Stimulated activated CD8-positive, alpha-beta memory T cell treated with anti-CD3 and anti-CD28 coated beads, Interleukin-7, amount 100 ng/mL, for 4 hours (primary cell): Measurements from ENCODE around the gene YIPF1.
"Not testable (repeated sequence)": the region's sequence is repeated elsewhere in the genome, so short reads cannot be mapped to it uniquely, and the experiment has no call there.

ENCODE experiments used
- DNase-seq, 2 donors: peaks; one replicate each; pipeline ENCODE4 v3.0.0-alpha.2; 2020; ENCODE audit warnings: low read depth in 2 of 2

The YIPF1 gene

DNA sequence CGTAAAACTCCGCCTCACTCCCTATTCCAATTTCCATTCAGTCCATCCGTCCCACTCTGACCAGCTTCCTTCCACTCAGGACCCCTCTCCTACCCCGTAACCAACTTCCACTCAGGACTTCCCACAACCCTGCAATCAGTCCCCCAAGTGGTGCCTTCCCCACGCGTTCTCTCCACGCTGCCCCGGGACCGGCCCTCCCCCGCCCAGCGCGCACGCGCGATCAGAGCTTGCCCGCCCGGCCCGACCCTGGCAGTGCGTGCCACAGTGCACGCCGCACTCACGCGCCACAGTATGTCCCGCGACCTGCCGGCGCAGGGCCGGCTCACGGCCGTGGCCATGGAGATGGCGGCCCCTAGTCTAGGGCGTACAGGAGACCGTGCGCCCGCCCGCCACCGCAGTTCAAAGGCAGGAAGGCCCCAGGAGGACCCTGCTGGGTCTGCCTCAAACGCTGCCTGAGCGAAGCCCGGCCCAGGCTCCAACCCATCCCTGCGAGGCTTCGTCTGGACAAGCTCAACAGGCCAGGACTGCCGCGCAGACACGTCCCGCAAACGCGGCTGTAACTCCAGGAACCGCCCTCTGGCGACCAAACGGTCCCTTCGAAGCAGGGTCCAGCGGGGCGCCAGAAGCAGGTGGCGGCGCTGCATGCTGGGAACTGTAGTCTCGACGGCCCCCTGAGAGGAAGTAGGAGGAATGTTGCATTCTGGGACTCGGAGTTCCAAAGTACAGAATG, 51.5 kb downstream of the YIPF1 start, which contains the start of gene NDC1:
TSS of gene NDC1 (minus strand) at position 373 of the 730 bp plus-strand sequence. CDS start at position 338, 35 bp downstream.
- DNase-seq: peak; percentile 83

DNA sequence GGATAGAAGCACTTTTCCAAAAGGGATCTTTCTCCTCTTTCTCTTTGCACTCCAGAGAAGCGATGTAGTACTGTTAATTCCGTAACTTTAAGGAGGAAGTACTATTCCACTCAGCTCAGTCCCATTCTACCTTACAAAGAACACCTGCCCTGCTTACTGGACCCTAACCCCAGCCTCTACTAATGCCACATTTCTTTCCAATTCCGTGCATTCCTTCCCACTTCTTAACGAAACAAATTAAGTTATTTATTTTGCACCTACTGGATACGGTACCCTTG, 52.0 kb downstream of the YIPF1 start:
- DNase-seq: no peak

DNA sequence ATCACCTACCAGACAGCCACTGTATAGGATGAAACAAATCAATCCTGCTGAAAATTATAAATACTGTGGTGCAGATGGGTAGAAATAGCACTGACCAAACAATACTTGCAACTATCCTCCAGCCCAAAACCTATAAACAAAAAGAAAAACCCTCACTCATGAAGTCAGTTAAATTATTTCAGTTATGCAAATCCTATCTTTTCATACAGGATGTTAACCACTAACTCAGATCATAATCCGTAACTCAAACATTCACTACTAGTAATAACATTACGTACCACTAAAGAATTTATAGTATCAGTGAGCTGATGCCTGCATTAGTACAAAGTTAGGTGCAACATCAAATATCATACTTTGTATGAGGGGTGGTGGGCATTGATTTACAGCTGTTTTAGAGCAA, 54.1 kb downstream of the YIPF1 start:
- DNase-seq: no peak

GRCh38 chr1:53834776-53835175, 54.8 kb downstream of the YIPF1 start:
- no peak for DNase-seq

GRCh38 chr1:53833393-53833792, 56.2 kb downstream of the YIPF1 start:
- DNase-seq: no peak

DNA sequence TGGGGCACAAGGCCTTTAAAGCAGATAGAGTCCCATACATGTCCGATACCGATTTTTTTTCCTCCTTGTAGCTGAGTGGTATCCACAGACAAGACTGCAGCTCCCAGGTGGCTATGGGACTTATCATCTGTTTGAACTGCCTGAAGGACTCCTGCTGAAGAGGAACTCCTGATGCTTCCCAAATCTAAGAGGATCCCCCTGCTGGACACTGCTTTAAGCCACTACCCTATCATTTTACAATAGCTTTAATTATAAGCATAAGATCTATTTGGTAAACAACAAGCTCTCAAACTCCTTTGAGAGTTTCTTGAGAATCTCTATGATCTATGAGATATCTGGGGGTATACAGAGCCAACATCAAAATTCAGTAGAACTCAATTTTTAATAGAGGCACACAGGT, 63.2 kb downstream of the YIPF1 start:
- no peak for DNase-seq

DNA sequence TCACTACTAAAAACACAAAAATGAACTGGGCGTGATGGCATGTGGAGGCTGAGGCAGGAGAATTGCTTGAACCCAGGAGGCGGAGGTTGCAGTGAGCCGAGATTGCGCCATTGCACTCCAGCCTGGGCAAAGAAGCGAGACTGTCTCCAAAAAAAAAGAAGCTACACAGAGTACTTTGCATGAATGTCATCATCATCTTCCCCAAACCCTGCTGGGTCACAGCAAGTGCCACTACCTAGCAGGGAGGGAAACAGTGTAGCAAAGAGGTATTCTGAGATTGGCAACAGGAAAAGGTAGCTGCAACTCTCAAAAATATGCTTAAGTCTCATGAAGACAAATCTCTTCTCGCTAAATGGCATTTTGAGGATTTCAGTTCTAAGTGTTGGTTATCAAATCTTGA, 64.3 kb downstream of the YIPF1 start:
- DNase-seq: no peak

DNA sequence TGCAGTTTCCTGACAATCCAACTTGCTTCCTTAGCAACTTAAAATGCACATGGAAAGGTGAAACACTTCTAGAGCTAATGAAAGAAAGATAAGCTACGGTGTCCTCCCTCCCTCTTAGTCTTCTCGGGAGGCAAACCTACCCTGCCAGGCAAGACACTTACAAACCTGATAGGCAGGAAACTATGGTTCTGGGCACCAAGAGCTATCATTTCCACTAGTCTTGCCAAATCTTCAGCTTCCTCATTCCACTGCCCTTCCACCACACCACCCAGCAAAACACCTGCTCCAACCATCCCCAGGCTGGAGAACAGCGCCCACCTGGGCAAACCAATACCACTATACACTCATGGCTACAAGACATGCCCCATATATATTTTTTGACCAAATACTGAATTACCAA, 66.7 kb downstream of the YIPF1 start:
- DNase-seq: no peak

GRCh38 chr1:53821380-53821779, 68.2 kb downstream of the YIPF1 start:
- no peak for DNase-seq

GRCh38 chr1:53819387-53819786, 70.2 kb downstream of the YIPF1 start:
- no peak for DNase-seq

- not testable (repeated sequence) for DNase-seq
Measured at GRCh38 chr1:53816584-53816983, 73.0 kb downstream of the YIPF1 start.

GRCh38 chr1:53815484-53815883, 74.1 kb downstream of the YIPF1 start:
- not testable (repeated sequence) for DNase-seq

GRCh38 chr1:53811414-53811851, 78.2 kb downstream of the YIPF1 start:
- no peak for DNase-seq

DNA sequence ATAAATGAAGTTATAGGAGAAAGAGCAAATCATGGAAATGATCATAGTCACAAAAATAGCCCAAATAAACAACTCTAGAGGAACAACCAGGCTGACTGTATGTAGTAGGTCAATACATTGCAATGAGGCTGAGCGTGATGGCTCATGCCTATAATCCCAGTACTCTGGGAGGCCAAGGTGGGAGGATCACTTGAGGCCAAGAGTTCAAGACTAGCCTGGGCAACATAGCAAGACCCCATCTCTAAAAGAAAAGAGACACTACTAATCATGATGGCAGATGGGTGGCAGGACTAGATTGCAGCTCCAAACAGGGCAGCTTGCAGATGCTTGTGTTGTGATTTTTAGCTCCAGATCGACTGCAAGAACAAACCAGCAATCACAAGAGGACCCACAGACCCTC, 79.1 kb downstream of the YIPF1 start:
- DNase-seq: no peak

GRCh38 chr1:53810007-53810406, 79.6 kb downstream of the YIPF1 start:
- DNase-seq: no peak

DNA sequence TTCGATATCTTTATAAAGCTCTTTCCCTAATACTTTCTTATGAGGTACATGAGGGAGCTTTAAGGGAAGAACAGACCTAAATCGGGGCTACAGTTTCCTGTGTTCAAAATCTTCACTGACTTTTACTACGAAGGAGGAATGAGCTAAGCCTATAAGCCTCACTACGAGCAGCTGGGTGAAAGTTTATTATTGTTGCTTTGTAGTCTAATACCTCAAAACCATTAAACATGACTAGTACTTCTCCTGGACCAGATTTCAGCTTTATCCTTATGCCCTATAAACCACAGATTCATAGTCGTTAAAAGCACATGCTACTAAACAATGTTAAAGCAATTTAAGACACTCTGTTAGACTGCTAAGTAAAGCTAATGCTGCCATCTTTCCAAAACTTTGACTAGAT, 81.7 kb downstream of the YIPF1 start:
- no peak for DNase-seq

GRCh38 chr1:53804791-53805505, 84.6 kb downstream of the YIPF1 start:
- DNase-seq: no peak

DNA sequence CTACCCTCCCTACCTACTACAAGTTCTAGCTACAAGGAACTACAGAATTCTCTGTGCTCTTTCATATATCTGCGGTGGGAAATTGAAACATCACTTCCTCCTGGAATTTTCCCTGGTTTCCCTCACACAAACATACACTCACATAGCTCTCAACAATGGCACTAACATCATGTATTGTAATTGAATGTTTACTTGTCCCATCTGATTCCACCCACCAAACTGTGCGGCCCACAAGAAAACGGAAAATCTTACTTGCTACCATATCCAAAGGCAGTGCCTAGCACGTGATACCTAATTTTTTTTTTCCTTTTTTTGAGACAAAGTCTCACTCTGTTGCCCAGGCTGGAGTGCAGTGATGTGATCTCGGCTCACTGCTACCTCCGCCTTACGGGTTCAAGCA, 85.4 kb downstream of the YIPF1 start:
- no peak for DNase-seq
